Epidermal melanocyte (primary cell): ENCODE results near the gene ANKRD30A.
"Not testable (repeated sequence)": the region's sequence is repeated elsewhere in the genome, so short reads cannot be mapped to it uniquely, and the experiment has no call there.

Experiments used
- DNase-seq: peaks from one replicate; pipeline ENCODE4 v3.0.0; 2011; ENCODE audit warnings: low spot score; ENCODE audit not compliant: insufficient read length

ANKRD30A gene

DNA sequence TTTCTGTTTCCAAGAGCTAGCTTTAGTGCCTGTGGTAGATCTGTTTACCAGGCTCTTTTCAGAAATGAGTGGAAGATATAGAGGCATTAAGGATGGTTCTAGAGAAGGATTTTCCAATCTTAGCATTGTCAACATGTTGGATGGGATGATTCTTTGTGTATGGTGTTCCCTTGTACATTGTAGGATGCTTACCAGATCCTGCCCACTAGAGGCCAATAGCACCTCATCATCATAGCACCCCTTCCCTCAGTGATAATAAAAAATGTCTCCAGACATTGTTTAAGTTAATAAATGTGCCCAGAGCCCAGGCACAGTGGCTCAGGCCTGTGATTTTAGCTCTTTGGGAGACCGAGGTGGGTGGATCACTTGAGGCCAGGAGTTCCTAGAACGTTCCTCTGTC, 121.2 kb downstream of the ANKRD30A start:
- DNase-seq, result no peak

DNA sequence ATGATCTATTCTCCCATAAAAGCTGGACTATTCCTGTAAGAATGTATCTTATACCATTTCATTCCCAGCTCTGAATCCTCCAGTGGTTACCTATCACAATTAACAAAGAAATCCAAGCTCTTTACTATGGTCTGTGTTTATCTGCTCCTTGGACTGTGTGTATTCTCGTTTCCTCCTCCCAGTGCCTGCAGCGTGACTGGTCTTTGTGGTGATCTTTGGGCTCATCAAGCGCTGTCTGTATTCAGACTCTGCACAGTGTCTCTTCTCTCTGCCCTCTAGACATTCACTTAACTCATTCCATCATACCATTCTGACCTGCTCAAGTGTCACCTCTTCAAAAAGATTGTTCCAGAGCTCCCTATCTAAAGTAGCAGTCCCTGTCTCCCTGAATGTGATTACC, 130.4 kb downstream of the ANKRD30A start:
- DNase-seq, result not testable (repeated sequence)

DNA sequence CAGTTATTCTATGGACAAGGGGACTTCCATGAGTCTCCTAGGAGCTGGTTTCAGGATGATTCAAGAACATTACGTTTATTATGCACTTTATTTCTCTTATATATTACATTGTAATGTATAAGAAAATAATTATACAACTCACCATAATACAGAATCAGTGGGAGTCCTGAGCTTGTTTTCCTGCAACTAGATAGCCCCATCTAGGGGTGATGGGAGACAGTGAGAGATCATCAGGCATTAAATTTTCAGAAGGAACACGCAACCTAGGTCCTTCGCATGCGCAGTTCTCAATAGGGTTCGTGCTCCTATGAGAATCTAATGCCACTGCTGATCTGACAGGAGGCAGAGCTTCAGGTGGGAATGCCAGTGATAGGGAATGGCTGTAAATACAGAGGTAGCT, 137.9 kb downstream of the ANKRD30A start:
- no peak for DNase-seq

DNA sequence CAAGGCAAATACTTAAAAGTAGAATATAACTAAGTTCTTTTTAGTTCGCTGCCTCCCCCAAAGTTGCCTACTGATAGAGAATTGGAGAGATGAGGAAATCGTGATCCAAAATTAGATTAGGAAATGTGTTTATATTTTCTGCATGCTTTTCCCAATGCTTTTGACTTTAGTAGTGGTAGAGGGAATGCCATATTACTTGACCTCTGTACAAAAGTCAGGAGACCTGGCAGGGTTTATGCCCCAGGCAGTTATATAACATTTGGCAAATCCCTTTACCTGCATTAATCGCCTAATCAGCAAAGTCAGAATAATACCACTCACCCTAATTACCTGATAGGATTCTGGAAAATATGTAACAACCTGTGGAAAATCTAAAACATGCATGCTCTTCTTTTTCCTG, 142.9 kb downstream of the ANKRD30A start:
- no peak for DNase-seq

DNA sequence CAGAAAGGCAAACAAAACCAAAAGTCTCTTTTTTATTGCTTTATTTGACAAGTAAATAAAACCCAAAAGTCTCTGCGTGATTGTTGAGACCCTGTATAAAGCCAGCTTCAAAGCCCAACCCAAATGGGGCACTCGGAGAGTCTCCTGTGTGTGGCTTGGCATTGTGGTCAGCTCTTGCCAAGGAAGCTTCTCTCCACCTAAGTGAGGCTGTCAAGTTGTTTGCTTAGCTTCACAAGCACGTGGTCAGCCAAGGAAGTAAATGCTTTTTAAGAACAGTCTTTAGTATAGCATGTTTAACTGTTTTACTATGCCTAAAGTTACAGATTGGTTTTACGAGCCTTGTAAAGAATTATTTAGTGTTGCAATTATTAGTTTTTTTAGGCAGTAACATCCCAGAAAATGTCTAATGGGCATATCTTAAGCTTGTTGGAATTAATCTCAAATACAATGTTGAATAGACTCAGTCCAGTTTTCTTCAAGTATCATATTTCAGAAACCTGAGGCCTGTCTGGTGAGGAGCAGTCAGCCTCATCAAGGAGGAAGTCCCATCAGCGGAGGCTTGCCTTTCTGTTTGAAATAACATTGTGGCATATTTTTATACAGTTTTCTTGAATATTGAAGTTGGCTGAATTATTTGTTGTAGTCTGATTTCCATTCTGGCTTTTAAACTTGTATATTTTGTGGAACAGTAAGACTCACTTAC, 144.3 kb downstream of the ANKRD30A start:
- no peak for DNase-seq

DNA sequence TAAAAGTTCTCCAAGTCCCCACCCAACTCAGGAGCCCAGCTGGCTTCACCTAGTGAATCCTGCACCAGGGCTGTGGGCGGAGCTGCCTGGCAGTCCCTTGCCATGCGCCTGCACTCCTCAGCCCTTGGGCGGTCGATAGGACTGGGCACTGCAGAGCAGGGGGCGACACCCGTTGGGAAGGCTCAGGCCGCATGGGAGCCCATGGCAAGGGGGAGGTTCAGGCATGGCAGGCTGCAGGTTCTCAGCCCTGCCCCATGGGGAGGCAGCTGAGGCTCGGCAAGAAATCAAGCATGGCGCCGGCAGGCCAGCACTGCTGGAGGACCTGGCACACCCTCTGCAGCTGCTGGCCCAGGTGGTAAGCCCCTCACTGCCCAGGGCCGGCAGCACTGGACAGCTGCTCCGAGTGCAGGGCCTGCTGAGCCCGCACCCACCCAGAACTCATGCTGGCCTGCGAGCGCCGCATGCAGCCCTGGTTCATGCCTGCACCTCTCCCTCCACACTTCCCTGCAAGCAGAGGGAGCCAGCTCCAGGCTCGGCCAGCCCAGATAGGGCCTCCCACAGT, 149.9 kb downstream of the ANKRD30A start:
- no peak for DNase-seq

DNA sequence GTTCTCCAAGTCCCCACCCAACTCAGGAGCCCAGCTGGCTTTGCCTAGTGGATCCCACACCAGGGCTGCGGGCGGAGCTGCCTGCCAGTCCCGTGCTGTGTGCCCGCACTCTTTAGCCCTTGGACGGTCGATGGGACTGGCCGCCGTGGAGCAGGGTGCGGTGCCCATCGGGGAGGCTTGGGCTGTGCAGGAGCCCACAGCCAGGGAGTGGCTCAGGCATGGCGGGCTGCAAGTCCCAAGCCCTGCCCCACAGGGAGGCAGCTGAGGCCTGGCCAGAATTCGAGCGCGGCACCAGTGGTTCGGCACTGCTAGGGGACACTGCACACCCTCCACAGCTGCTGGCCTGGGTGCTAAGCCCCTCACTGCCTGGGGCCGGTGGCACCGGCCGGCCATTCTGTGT, 159.7 kb downstream of the ANKRD30A start:
- DNase-seq, result no peak

DNA sequence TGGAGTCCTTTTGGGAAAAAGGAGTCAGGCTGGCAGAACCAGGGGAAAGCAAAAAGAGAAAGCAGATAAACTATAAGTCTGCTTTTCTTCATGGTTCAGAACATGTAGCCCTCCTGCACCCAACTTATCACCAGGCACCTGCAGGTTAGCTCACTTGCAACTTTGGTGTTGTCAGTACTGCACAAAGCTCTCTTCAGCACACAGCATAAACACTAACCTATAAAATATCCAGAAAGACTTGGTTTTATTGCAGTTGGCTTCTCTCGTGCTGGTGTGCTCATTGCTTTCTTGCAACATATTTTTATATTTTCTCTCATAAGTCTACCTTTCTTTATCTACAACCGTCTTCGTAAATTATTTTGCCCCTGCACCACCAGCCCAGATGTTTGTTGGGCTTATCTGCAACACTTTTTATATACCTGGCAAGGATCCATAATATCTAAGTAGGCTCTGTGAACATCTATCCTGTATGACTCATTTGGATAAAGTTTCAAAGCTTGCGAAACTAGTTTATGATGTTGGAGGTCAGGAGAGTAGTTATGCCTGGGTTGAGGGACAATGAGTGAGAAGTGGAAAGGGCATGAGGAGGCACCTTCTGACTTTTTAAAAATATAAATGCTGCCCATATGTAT, 164.6 kb downstream of the ANKRD30A start:
- DNase-seq, result no peak

DNA sequence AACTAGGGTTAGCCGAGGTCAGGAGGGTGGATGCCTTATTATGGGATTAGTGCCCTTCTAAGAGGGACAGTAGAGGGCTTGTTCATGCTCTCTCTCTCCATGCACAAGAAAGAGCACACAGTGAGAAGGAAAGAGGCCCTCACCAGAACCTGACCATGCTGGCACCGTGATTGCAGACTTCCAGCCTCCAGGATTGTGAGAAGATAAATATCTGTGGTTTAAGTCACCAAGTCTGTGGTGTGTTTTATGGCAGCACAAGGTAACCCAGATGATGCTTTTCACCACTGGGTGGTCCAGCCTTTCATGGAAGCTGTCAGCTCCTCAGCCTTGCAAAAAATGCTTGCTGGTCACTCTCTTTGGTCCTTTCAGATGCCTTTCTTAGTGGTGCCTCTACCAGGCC, 175.9 kb downstream of the ANKRD30A start:
- DNase-seq, result no peak

DNA sequence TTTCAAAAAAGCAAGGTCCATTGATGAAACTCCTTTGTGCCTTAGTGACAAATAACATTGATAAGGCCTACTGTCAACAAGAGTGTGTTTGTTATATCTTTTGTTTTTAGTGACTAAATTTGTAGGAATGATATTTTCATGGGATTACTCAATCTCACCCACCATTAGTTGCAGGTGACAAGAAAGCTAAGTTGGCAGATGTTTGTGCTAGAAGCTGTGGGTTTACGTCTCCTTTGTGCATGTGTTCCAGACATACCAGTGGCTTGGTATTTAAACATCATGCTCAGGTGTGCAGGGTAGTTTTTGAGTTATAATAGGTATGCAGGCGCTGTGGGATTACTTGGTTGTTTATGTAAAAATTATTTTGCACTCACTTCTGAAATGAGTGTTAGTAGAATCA, 178.6 kb downstream of the ANKRD30A start:
- no peak for DNase-seq

DNA sequence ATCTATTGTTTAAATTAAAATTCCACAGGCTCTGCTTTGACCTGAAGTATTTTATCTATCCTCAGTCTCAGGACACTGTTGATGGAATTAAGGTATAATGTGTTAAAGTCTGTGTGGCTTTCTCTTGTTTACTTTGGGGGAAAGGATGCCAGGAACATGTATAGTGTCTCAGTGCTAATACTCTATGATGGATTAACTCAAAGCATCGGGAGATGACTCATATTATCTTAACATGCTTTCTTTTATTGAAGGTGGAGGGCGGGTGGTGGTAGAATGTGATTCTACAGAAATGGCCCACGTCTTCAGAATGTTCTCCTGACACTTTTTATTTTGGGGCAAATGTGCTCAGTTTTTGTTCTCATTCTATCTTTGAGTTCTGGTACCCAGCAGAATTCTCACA, 189.0 kb downstream of the ANKRD30A start:
- DNase-seq, result no peak

DNA sequence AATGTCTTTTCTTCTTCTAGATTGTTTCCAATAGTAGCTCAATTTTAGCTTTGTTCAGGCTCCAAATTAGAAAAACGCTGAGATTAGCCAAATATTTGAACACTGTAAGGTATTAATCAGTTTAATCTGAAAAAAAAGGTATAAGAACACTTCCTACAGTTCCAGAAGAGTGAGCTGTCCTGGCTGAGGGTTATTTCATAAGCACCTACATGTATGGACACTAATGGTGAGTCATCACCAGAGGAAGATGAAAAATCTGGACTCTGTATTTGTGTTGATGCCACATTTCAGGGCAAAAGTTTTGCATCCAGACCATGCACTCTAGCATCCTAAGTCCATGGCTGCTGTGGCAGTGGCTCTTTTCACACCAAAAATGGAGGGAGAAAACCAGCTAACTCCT, 189.5 kb downstream of the ANKRD30A start:
- no peak for DNase-seq

DNA sequence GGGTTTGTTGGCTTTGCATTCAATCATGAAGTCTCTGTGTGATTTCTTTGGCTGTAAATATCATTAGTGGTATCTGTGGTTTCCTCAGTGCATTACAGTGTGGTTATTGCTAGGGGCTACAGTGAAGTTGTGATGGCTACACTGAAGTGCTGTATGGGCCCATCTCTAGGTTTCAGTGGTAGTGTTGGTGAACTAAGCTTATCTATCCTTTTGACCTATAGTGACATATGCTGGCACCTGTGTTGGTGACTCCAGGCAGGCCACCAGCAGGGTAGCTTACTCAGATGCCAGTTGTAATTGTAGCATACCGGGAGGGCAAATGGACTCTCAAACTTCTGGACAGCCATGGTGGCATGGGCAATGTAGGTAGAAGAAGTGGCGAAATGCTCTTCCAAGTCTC, 219.0 kb downstream of the ANKRD30A start:
- DNase-seq, result no peak

DNA sequence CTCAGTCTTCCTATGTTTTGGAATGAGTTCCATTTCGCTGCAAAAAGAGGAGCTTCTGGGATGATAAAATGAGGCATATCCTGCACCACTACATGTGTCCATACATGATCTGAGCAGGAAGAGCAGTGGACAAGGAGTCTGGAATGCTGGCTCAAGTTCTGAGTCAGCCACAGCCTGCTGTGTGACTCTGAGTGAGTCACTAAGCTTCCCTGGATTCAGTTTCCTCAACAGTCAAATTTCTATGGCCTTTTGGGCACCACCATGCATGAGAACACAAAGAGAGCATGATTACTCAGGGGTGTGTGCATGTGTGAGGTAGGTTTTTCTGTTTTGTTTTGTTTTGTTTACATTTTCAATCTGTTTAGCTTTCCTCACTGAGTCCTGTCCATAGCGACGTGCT, 254.6 kb downstream of the ANKRD30A start:
- no peak for DNase-seq

DNA sequence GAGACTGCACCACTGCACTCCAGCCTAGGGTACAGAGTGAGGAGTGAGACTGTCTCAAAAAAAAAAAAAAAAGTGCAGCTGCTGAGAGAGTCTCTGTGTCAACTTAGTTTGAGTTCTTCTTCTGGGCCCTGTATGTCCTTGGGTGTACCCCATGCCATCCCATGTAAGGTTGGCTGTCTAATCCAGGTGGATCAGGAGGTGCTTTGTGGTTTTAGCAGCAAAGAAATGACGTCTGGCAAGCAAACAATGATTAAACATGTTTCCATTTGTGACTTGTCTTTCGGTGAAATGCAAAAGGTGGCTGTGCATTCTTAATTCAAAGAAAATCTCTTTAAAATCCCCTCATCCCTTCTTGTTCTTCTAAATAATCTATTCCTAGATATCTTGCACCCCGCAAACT, 255.9 kb downstream of the ANKRD30A start:
- no peak for DNase-seq

DNA sequence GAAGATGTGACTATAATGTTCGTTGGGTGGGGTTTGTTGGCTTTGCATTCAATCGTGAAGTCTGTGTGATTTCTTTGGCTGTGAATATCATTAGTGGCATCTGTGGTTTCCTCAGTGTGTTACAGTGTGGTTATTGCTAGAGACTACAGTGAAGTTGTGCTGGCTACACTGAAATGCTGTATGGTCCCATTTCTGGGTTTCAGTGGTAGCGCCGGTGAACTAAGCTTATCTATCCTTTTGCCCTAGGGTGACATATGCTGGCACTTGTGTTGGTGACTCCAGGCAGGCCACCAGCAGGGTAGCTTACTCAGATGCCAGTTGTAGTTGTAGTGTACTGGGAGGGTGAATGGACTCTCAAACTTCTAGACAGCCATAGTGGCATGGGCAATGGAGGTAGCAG, 259.5 kb downstream of the ANKRD30A start:
- no peak for DNase-seq

DNA sequence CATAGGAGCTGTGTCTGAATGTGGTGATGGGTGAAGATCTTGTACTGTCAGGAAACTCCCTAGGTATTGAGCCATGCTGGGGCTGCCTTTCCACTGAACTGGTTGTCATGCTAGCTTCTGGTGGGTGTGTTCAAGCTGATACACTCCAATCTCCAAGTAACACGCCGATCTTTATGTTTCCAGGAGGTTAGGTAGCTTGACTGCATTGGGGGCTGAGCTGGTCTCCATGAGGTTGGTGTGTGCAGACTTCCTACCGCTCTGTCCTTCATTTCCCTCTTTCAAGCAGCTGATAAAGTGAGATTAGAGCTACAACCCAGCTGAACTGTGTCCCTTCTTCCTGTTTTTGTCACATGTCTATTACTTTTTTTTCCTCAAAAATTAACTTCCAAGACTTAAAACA, 265.5 kb downstream of the ANKRD30A start:
- DNase-seq, result no peak

DNA sequence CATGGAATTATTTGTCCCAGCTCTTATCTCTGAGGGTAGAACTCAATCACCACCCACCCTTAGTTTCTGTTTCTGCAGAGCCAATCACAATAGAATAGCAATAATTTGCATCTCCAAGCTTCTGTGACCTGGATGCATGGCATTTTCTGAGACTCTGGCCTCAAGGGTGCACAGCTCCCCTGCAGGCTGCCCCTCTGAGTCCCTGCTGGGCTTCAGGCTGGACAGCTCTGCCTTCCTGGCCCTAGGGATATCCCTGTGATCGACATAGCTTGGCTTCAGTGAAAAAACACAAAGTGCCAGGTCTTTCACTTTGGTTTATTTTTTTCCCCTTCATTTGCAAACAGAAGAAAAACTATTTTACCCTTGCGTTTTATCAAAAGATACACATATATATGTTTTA, 275.4 kb downstream of the ANKRD30A start:
- not testable (repeated sequence) for DNase-seq

DNA sequence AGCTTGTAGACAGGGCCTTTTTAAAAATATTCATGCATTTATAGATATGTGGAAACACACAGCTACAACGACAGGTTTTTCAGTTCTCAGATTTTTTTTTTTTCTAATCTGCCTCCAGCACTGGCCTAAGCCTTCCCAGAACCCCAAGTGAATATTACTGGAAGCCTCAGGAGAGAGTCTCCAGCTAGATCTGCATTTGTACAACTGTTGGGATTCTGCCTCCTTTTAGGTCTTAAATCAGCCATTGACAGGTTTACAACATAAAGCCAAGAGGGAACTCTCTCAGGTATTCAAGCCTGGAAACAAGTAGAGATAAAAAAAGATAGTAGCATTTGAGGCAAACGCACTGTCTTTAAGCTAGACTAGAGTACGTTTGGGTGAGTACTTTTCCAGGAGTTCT, 275.8 kb downstream of the ANKRD30A start:
- DNase-seq, result no peak

DNA sequence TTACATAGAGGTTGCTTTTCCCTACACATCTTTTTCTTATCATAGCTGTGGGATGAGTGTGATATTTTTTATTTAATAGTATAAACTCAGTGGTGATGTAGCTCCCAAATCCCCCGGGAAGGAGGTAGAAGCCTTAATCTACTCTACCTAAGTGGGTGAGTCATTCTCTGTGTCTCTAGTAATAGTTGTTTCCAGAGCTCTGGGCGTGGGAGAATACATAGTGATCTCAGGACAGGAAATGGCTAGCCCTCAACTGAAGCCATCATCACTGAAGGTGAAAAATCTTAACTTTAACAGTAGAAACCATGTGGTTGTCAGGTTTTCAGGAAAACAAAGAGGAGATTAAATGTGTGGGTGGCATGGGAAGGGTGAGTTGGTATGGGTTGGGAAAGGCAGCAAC, 278.4 kb downstream of the ANKRD30A start:
- no peak for DNase-seq
